GM19452 (cell line): ENCODE data around the gene POLD4.
"Not testable (repeated sequence)": the region's sequence is repeated elsewhere in the genome, so short reads cannot be mapped to it uniquely, and the experiment has no call there.

Experiments
- ATAC-seq: cut with Tn5 transposase; IDR thresholded peaks from one replicate; pipeline ENCODE4 v1.9.1; 2021; ENCODE audit not compliant: unreplicated experiment

Gene POLD4

GRCh38 chr11:67353317-67354074, at the start of gene POLD4:
TSS of gene POLD4 (minus strand) at chr11:67353546. CDS start at chr11:67353399, 147 bp downstream.
- ATAC-seq: peak; percentile 65

GRCh38 chr11:67403085-67403484, 49.7 kb upstream of the POLD4 start:
- ATAC-seq: not testable (repeated sequence)

GRCh38 chr11:67402192-67402839, 49.0 kb upstream of the POLD4 start:
- ATAC-seq: not testable (repeated sequence)

- peak; percentile 60 for ATAC-seq
Observed at GRCh38 chr11:67401495-67402191, 48.3 kb upstream of the POLD4 start, which contains the start of gene PPP1CA. TSS of gene PPP1CA (minus strand) at chr11:67401858. CDS start at chr11:67401782, 76 bp downstream.

- ATAC-seq: peak; percentile 13
Observed at GRCh38 chr11:67400942-67401494, 47.7 kb upstream of the POLD4 start.

- ATAC-seq: no peak
Observed at GRCh38 chr11:67400251-67400941, 47.0 kb upstream of the POLD4 start.

- no peak for ATAC-seq
Observed at GRCh38 chr11:67398661-67399563, 45.6 kb upstream of the POLD4 start.

GRCh38 chr11:67397986-67398660, 44.8 kb upstream of the POLD4 start:
- no peak for ATAC-seq

- ATAC-seq: no peak
Observed at GRCh38 chr11:67397536-67397935, 44.2 kb upstream of the POLD4 start.

GRCh38 chr11:67396587-67397389, 43.4 kb upstream of the POLD4 start:
- ATAC-seq: no peak

GRCh38 chr11:67396259-67396581, 42.9 kb upstream of the POLD4 start:
- no peak for ATAC-seq

- ATAC-seq: no peak
Observed at GRCh38 chr11:67395555-67396258, 42.4 kb upstream of the POLD4 start.

- no peak for ATAC-seq
Observed at GRCh38 chr11:67393990-67394389, 40.6 kb upstream of the POLD4 start.

- ATAC-seq: no peak
Observed at GRCh38 chr11:67393437-67393836, 40.1 kb upstream of the POLD4 start.

- ATAC-seq: no peak
Observed at GRCh38 chr11:67392183-67392715, 38.9 kb upstream of the POLD4 start.

GRCh38 chr11:67391304-67392182, 38.2 kb upstream of the POLD4 start, which contains the start of gene RAD9A:
TSS of gene RAD9A (plus strand) at chr11:67391986. CDS start at chr11:67392045, 59 bp downstream.
- peak; percentile 55 for ATAC-seq

- no peak for ATAC-seq
Observed at GRCh38 chr11:67390947-67391303, 37.6 kb upstream of the POLD4 start.
